ENCODE measurements around the gene TMEM121B.
"Not testable (repeated sequence)": the region's sequence is repeated elsewhere in the genome, so short reads cannot be mapped to it uniquely, and the experiment has no call there.

The TMEM121B gene

GRCh38 chr22:17149076-17149815, 28.1 kb upstream of the TMEM121B start:
- H3K4me2 ChIP-seq (ENCODE audit: low read length): no peak overlapping the region
- H3K27ac ChIP-seq (ENCODE audit: low read depth, low read length, poor library complexity, severe bottlenecking): no peak overlapping the region
- no peak overlapping the region for H2AFZ ChIP-seq (ENCODE audit: low read length)
- TF ChIP-seq EZH2 (IDR thresholded peaks at IDR 0.05; ENCODE audit: borderline replicate concordance, low read length): no peak
- TF ChIP-seq, protein P1, sequence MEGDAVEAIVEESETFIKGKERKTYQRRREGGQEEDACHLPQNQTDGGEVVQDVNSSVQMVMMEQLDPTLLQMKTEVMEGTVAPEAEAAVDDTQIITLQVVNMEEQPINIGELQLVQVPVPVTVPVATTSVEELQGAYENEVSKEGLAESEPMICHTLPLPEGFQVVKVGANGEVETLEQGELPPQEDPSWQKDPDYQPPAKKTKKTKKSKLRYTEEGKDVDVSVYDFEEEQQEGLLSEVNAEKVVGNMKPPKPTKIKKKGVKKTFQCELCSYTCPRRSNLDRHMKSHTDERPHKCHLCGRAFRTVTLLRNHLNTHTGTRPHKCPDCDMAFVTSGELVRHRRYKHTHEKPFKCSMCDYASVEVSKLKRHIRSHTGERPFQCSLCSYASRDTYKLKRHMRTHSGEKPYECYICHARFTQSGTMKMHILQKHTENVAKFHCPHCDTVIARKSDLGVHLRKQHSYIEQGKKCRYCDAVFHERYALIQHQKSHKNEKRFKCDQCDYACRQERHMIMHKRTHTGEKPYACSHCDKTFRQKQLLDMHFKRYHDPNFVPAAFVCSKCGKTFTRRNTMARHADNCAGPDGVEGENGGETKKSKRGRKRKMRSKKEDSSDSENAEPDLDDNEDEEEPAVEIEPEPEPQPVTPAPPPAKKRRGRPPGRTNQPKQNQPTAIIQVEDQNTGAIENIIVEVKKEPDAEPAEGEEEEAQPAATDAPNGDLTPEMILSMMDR (IDR thresholded peaks at IDR 0.05; ENCODE audit: low read length): no peak
- H3K4me1 ChIP-seq (ENCODE audit: insufficient read depth, low read length, severe bottlenecking): no peaks in the 10 kb centered on the region
- H3K9ac ChIP-seq (ENCODE audit: low read length): no peak overlapping the region
- H4K20me1 ChIP-seq (ENCODE audit: insufficient read depth, low read length): no peaks in the 10 kb centered on the region
- H3K79me2 ChIP-seq (ENCODE audit: insufficient read depth, low read length): peaks cover 18% of the 10 kb centered on the region; the same call in 1 of the 2 replicates
- H3K9me3 ChIP-seq (ENCODE audit: low read length): no peaks in the 10 kb centered on the region
- no peak overlapping the region for H3K4me3 ChIP-seq (ENCODE audit: low read depth, low read length, poor library complexity, severe bottlenecking)
- H3K9me2 ChIP-seq (ENCODE audit: low read depth, low read length): no peaks in the 10 kb centered on the region
- H3K27me3 ChIP-seq (ENCODE audit: insufficient read depth, low read length): no peaks in the 10 kb centered on the region
- peaks cover 25% of the 10 kb centered on the region for H3K36me3 ChIP-seq (ENCODE audit: insufficient read depth, low read length)
- no peaks in the 10 kb centered on the region for H3F3A ChIP-seq (ENCODE audit: insufficient read depth, low read length)

GRCh38 chr22:17147458-17147857, 26.3 kb upstream of the TMEM121B start:
- not testable (repeated sequence) for H2AFZ ChIP-seq (ENCODE audit: low read length); H3K9me2 ChIP-seq (ENCODE audit: low read depth, low read length); H3K9ac ChIP-seq (ENCODE audit: low read length); H3K4me1 ChIP-seq (ENCODE audit: insufficient read depth, low read length, severe bottlenecking); H3K27ac ChIP-seq (ENCODE audit: low read depth, low read length, poor library complexity, severe bottlenecking); H3K4me2 ChIP-seq (ENCODE audit: low read length); H3K9me3 ChIP-seq (ENCODE audit: low read length); H4K20me1 ChIP-seq (ENCODE audit: insufficient read depth, low read length); H3K27me3 ChIP-seq (ENCODE audit: insufficient read depth, low read length); H3F3A ChIP-seq (ENCODE audit: insufficient read depth, low read length); H3K4me3 ChIP-seq (ENCODE audit: low read depth, low read length, poor library complexity, severe bottlenecking)
- peaks cover 38% of the 10 kb centered on the region for H3K36me3 ChIP-seq (ENCODE audit: insufficient read depth, low read length)
- H3K79me2 ChIP-seq (ENCODE audit: insufficient read depth, low read length): peaks cover 11% of the 10 kb centered on the region; the same call in 1 of the 2 replicates

GRCh38 chr22:17145021-17145680, 24.0 kb upstream of the TMEM121B start:
- Histone ChIP-seq H3K4me2 (ENCODE audit: low read length) (no peak overlapping the region), H3K27ac (ENCODE audit: low read depth, low read length, poor library complexity, severe bottlenecking) (no peak overlapping the region), H3K4me3 (ENCODE audit: low read depth, low read length, poor library complexity, severe bottlenecking) (no peak overlapping the region), H2AFZ (ENCODE audit: low read length) (no peak overlapping the region), H3K79me2 (ENCODE audit: insufficient read depth, low read length) (no peaks in the 10 kb centered on the region), H3F3A (ENCODE audit: insufficient read depth, low read length) (no peaks in the 10 kb centered on the region), H3K4me1 (ENCODE audit: insufficient read depth, low read length, severe bottlenecking) (no peaks in the 10 kb centered on the region), H3K36me3 (ENCODE audit: insufficient read depth, low read length) (peaks cover 60% of the 10 kb centered on the region), H3K27me3 (ENCODE audit: insufficient read depth, low read length) (no peaks in the 10 kb centered on the region), H3K9me2 (ENCODE audit: low read depth, low read length) (no peaks in the 10 kb centered on the region), H3K9ac (ENCODE audit: low read length) (no peak overlapping the region), H3K9me3 (ENCODE audit: low read length) (no peaks in the 10 kb centered on the region), H4K20me1 (ENCODE audit: insufficient read depth, low read length) (no peaks in the 10 kb centered on the region)
- TF ChIP-seq, protein P1 (IDR thresholded peaks at IDR 0.05; ENCODE audit: low read length): no peak
- no peak for TF ChIP-seq EZH2 (IDR thresholded peaks at IDR 0.05; ENCODE audit: borderline replicate concordance, low read length)
